SKM-1 (cell line): ENCODE data around the gene CARS1.
"Not testable (repeated sequence)": the region's sequence is repeated elsewhere in the genome, so short reads cannot be mapped to it uniquely, and the experiment has no call there.

ENCODE experiments used
- DNase-seq: peaks from one replicate; lab custom pipeline; 2025; ENCODE audit not compliant: unreplicated experiment; lab: John Stamatoyannopoulos, UW

CARS1 gene

DNA sequence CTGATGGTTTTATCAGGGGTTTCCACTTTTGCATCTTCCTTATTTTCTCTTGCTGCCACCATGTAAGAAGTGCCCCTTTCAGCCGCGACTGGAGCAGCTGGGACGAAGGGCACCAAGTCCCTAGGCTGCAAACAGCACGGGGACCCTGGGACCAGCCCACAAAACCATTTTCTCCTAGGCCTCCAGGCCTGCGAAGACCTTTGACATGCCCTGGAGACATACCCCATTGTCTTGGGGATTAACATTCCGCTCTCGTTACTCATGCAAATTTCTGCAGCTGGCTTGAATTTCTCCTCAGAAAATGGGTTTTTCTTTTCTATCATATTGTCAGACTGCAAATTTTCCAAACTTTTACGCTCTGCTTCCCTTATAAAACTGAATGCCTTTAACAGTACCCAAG is 6.7 kb upstream of the CARS1 start:
- DNase-seq: not testable (repeated sequence)

DNA sequence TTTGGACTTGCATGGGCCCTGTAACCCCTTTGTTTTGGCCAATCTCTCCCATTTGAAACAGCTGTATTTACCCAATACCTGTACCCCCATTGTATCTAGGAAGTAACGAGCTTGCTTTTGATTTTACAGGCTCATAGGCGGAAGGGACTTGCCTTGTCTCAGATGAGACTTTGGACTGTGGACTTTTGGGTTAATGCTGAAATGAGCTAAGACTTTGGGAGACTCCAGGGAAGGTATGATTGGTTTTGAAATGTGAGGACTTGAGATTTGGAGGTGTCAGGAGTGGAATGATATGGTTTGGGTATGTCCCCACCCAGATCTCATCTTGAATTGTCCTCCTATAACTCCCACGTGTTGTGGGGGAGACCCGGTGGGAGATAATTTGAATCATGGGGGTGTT is 6.2 kb upstream of the CARS1 start:
- DNase-seq: not testable (repeated sequence)

GRCh38 chr11:3060436-3061025 is 3.3 kb upstream of the CARS1 start:
- no peak for DNase-seq

DNA sequence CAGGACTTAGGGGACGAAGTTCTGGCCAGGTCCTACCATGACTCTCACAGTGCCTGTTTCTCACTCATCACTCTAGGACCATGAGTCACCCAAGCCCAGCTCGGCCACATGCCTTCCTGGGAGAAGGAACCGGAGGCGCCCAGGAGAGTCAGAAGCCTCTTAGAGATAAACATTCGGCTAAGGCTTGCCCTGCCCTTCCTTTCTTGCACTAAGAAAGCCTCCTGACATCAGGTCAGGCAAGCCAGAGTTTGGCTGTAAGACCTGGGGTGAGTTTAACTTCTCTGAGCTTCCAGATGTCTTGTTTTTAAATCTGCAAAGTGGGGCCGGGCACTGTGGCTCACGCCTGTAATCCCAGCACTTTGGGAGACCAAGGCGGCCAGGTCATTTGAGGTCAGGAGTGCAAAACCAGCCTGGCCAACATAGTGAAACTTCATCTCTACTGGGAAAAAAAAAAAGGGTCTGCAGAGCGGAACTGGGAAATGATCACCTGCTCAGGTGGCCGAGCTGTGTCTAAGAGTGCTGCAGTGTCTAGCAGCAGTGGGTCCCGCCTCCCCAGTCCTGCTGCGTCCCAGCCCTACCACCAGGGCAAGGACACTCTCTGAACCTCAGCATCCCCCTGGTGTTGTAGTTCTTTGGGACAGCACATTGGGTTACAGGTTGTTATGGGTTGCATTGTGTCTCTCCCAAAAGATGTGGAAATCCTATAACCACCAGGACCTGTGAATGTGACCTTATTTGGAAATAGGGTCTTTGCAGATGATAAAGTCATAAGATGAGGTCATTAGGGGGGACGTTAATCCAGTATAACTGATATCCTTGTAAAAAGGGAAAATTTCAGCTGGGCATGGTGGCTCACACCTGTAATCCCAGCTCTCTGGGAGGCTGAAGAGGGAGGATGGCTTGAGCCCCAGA is 1.8 kb upstream of the CARS1 start:
- DNase-seq: no peak

DNA sequence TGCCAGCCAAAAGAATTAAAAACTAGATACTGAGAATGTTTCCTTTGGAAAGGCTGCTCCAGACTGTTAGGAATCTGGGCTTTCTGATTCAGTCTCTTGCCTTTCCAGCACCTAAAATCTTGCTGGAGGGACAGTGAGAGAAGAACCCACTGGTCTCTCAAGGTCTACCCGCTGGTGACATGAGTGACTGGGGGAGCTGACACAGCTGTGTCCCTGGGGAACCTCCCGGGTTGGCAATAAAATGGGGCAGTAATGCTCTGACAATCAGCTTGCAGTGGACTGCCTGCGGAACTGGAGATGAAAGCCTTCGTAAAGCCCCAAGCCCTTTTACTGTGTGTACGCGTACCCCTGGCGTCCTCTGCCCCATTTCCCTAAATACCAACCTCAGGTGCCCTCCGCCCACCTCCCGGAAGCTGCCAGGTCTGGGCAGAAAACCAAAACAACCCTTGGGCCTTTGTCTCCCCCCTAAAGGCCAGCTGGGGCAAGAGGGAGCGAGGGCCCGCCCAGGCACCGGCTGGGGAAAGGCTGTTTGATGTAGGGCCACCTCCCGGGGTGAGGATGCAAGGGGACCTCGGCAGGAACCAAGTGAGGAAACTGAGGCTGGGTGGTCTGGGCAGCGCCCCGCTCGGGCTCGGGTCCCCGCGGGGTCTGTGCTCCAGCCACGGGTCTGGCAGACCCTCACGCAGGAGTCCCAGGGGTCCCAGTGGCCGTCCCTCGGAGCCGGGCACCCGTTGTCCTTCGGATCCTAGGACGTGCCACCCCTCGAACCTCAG is 741 bp downstream of the CARS1 start:
- DNase-seq: no peak

GRCh38 chr11:3055891-3056290 is 1.3 kb downstream of the CARS1 start:
- no peak for DNase-seq

GRCh38 chr11:3052567-3052966 is 4.7 kb downstream of the CARS1 start:
- DNase-seq: no peak

- no peak for DNase-seq
Observed at GRCh38 chr11:3052109-3052479, 5.1 kb downstream of the CARS1 start.

DNA sequence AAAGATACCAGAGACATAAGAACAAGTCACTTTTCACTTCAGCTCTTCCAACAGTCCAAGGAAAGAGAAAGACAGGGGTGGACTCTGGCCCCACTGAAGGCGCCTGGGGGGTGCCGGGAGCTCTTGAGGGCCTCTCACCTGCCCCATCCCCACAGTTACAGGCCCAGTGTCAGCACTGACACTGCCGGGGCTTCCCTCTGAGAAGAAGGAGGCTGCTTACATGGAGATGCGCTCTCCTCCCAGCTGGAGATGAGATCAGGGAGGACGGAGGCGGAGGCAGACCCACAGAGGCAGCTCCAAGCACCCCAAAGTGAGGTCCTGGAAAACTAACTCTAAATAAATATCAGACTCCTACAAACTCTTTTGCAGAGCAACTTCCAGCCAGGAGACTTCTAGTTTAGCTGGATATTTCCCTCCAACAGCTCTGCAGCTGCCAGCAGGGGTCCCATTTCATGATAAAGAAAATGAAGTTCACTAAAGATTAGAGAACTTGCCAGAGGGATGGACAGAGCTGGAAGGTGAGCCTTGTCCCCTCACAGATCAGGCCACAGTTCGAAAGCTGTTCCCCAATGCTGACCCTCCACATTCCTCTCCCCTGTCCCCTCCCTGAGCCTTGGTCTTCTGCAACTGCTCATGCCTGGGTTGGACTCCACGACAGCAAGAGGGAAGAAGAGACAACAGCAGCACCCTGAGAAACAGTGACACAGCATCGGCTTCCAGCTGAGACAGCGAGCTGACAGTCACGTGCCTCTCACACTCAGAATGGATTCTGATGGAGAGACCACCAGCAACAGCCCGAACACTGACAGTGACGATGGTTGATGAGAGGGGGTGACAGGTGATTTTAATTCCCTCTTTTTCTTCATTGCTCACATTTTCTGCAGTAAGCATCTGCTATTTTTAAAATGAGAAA is 5.8 kb downstream of the CARS1 start:
- no peak for DNase-seq

DNA sequence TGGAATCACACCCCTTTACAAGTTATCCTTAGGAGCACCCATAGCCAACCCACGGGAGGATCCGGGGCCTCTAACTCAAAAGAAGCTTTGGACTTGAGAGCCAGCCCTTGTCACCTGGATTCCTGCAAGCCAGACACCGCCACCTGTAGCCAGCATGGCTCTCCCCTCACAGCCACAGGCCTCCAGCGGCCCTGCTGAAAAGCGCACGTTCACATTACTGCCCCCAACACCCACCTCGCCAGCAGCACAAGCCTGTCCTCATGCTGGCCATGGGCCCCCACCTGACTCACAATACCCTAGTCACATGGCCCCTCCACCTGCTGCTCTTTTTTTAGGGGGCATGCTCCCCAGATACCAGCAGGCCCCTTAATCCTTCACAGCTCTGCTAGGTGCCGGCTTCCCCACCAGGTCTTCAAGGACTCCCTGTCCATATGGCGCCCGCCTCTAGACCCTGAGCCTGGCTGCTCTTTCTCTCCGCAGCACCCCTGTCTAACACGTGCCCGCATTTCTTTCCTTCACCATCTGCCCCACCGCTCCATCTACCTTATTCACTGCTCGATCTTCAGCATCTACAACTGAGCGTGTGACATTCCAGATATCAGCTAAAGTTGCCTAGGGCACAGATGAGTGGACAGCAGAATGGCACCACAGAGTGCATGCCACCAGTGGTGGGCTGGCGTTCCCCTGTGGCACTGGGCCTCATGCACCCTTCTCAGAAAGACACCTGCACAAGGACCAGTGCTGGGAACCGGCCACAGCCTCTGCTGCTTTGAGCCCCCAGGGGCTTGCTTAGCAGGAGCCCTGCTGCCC is 6.6 kb downstream of the CARS1 start:
- DNase-seq: no peak

DNA sequence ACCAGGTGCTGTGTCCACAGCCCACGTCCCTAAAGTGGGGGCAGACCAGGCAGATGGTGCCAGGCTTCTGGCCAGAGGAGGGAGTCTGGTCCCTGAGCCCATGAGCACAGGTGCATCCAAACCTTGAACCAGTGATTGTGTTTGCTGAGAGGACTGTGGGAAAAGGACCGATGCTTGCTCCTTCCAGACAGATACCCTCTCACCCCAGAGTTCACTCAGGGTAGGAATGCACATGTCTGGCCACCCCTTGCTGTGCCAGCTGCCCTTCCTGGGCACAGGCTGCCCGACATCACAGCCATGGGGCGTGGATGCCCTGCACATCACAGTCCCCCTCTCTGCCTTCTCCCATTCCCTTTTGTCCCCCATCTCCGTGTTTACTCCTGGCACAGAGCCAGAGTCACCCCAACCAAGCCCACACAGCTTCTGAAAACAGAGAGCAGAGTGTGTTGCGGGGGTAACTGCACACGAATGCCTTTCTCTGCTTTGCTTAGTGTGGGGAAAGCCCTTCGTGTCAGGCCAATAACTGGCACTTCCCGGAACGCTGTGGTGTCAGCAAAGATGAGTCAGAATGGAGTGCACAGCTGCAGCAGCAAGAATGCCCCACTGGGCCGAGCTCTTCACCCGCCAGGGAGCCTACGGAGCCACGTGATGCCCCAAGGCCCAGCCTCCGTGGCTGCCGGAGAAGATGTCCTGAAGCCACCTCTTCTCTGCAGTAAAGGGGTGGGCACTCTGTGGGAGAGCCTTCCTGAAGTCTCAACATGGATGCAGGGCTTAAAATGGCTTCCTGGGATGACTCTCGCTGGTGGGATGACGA is 7.6 kb downstream of the CARS1 start:
- peak; percentile 44 for DNase-seq

GRCh38 chr11:3047637-3048036 is 9.6 kb downstream of the CARS1 start:
- DNase-seq: no peak

- no peak for DNase-seq
Observed at GRCh38 chr11:3046641-3047040, 10.6 kb downstream of the CARS1 start.

DNA sequence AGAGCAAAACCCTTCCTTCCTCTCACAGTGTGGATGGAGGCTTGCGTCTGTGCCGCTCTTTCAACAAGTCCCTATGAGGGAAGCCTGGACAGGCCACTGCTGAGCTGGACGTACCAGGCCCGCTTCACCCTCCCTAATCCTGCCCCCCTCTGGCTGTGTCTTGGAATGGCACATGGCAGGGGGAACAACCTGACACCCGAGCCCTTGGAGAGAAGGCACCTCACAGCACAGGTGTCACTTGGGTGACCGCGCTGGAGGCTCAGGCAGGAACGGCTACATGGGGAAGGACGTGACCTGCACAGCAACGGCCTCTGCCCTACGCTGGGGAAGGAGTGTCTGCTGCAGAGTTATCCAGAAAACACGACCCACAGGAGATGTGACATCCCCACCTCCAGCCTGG is 11.0 kb downstream of the CARS1 start:
- DNase-seq: no peak

DNA sequence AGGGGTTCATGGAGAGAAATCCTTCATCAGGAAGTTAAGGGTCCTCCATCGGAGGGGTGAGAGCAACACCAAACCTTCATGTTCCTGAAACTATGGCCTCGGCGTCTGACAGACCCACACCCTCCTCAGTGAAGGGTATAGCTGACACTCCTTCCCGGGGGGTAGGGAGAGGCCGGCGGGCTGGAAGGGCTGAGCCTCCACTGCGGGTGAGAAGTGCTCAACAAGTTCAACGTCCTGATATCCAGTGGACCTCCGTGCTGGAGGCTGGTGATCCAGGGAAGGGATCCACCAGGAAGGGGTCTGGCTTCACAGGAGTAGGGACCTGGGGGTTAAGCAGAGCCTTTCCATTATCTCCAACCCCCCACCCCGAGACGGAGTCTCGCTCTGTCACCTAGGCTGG is 12.3 kb downstream of the CARS1 start:
- no peak for DNase-seq

DNA sequence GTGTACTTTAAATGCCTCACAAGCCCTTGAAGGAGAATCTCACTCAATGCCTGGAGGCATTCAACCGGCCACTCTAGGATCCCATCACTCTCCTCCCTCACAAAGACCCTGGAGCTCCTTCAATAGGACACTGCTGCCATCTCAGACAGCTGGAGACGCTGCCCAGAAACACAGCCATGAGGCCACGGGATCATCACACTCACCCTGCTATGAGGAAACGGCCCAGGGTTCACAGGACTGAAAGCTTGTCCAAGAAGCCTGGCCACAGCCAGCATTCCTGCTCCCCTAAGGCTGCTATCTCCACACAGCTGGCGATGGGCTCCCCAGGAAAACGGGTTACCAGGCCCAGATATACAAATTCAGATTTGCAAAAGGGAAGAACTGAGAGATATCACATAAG is 13.2 kb downstream of the CARS1 start:
- no peak for DNase-seq

GRCh38 chr11:3043315-3043871 is 13.8 kb downstream of the CARS1 start:
- DNase-seq: no peak

DNA sequence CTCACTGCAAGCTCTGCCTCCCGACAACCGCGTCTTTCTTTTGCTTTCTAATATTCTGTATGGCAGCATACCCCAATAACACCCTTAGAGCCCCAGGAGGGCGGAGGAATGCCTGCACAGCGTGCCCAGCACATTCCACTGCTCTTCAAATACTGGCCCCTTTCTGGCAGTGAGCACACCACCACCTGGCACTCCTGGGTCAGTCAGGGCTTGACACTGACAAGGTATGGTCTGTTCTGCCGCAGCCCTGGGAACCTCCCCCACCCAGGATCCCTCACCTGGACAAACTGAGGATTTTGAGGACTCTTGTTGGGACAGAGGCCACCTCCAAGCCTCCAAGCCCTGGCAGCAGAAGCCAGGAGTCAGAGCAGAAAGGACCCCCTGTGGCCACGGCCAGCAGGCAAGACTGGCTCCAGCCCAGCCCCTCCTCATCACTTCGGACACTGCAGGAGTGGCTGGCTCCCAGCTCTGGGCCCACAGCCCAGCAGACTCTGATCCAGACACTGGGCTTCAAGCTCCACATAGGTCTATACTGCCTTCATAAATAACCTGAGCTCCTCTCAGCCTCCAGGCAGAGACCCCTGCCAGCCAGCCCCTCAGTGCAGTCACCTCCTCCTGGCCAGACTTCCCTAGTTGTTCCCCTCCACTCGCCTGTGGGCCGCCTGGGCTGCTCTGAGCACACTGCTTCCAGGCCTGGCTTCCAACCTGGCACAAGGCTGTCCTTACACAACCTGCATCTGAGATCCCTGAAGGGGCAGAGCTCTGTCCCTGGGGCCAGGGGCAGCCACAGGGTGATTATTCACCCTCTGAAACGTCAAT is 14.5 kb downstream of the CARS1 start:
- no peak for DNase-seq
